Measurements from ENCODE around the gene GPRC5B. TPM values are rescaled to one million over a fixed set of nuclear protein-coding genes. Genes with fewer than 3 reads are reported as not detected.

GPRC5B gene
- total RNA-seq, 1 experiment from 2014 or later: 0.36 TPM

DNA sequence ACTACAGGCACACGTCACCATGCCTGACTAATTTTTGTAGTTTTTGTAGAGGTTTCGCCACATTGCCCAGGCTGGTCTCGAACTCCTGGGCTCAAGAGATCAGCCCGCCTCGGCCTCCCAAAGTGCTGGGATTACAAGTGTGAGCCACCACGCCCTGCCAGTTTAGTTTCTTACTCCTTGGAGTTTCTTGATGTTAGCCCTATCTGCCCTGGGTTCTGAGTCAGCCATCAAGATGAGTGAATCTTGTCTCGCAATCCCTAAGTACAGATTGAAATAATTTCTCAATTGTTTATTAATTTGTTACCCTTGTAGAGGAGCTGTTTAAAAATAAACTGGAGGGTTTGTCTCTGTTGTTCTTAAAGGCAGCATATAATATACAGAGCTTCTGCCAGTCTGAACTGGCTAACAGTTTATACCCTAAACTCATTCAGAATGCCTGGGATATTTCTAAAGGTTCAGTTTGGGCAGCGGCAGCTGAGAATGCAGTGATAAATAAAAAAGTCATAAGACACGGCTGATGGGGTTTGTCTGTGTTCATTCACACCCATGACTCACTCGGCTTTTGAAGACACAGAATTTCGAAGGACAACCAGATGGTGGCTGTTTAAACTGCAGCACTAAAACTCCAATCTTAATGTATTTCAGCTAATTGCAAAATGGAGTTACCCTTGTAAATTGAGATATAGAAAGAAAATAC, 39.6 kb downstream of the GPRC5B start:
- DNase-seq (ENCODE audit: low spot score): no peak

DNA sequence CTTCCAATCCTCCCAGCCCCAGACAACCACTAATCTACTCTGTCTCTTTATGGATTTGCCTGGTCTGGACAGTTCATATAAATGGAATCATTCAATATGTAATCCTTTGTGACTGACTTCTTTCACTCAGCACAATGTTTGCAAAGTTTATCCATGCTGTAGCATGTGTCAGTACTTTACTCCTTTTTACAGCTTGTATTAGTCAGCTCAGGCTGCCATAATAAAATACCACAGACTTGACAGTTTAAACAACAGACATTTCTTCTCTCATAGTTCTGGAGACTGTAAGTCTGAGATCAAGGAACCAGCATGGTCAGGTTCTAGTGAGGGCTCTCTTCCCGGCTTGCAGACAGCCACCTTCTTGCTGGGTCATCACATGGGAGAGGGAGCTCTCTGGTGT, 41.3 kb downstream of the GPRC5B start:
- no peak for DNase-seq (ENCODE audit: low spot score)

DNA sequence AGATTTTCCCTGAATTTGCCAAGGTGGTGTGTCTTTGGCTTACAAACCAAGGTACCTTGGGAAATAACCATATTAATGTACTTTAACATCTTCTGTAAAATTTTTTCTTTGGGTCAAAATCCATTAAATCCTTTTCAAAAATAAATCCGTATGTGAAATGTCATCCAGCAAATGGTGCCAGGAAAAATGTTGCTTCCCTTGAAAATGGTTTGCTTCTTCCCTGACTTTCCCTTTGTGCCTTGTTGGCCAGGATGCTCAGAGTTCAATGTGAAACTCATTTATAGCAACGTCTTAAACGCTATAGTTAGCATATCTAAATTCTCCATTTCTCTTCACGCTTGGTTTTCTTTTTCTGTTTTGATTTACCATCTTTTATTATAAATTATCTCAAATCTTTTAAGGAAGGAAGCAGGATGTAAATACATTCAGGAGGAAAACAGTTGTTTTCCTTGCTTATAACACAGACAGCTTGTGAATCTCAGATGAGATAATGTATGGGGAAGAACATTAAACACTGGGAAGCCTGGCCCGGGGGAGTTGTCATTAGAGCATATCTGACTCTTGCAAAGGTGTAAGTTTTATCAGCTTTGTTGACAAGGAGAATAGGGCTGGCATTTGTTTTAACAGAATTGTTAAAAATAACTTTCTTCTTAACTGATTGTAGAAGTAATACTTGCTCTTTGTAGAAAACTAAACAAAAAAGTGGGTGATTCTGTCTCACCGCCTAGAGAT, 42.1 kb downstream of the GPRC5B start:
- DNase-seq (ENCODE audit: low spot score): no peak

DNA sequence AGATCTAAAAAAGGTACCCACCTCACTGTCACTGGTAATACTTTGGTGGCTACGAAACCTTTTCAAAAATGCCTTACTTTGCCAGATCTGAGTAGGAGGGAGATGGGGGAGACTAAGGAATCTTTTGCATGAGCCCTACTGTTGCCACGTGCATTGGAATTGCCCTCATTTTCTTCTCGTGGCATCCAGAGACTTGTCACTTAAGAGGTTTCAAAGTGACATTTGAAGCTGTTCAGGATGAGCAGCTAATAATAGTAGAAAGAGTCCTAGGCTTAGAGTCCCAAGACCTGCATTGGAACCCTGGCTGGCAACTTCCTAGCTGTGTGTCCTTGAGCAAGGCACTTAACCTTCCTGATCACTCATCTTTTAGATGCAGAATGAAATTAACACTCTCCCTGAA, 43.5 kb downstream of the GPRC5B start:
- DNase-seq (ENCODE audit: low spot score): no peak

DNA sequence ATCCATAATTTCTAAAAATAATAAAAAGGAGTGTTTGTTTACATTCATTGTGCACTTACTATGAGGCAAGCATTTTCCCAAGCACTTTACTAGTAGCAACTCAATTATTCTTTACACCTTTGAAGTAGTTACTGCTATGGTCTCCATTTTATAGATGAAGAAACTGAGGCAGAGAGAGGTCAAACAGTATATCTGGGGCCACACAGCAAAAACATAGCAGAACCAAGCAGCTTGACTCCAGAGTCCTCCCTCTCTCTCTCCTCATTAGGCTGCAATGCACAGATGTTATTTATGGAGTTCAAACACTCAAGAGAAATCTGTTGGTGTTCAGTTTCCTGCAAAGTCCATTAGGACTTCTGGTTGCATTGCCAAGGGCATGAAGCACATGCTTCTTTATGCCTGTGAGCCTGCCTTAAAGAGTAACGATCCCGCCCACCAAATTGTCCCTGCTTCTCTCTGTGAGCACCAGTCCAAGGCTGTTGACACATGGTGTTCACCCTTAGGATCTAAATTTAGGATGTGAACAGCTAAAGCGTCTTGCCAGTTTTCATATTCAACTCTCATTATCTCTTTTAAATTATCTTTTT, 44.0 kb downstream of the GPRC5B start:
- no peak for DNase-seq (ENCODE audit: low spot score)

DNA sequence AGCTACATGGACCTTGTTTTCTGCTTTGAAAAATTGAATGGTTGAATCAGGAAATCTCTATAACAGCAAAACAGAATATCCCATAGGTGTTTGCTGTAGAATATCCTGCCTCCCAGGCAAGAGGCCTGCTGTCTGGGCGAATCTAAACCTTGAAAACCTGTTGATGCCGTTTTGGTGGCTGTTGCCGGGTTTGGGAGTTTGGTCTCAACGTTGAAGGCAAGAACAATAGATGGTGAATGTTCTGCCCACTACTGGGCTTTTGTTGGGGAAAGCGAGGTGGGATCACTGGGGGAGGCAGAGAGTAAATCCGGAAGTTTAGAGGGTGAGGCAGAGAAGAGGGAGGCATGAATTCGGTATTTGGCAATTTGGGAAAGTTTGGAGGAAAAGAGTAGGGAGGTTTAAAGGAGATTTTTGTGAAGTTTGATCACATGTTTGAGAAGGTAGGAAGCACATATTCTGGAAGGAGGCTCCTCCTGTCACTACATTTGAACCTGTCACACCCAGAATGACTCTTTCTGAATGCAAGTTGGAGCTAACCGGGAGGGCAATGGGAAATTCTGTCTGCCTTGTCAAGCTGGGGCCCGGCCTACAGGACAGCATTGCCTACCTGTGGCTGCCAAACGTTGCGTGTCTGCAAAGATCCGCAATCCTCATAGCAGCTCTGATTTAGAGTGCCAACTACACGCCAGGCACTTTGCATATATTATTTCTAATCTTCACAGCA, 46.5 kb downstream of the GPRC5B start:
- no peak for DNase-seq (ENCODE audit: low spot score)

DNA sequence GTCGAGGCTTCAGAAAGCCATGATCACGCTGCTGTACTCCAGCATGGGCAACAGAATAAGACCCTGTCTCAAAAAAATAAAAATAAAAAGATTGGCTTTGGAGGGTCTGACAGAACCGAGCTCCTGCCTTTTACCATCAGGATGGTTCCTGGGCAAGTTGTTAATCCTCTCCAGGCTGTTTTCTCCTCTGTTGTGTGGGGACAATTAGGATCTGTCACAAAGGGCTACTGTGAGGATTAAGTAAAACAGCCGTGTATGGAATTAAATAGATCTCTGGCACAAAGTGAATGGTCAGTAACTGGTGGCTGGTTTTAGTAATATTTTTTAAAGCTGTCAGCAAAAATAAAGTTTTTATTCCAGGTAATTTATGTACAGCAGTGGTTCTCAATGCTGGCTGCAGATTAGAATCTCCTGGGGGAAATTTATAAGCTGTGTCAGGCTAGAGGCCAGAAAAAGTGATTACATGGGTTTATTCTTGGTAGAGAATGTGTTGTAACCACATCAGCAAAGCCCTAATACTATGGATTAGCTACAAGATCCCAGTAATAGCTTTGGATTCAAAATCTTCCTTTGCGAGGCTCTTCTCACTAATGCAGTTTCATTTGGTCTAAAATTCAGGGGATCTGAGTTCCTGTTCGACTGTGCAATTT, 47.2 kb downstream of the GPRC5B start:
- DNase-seq (ENCODE audit: low spot score): no peak

DNA sequence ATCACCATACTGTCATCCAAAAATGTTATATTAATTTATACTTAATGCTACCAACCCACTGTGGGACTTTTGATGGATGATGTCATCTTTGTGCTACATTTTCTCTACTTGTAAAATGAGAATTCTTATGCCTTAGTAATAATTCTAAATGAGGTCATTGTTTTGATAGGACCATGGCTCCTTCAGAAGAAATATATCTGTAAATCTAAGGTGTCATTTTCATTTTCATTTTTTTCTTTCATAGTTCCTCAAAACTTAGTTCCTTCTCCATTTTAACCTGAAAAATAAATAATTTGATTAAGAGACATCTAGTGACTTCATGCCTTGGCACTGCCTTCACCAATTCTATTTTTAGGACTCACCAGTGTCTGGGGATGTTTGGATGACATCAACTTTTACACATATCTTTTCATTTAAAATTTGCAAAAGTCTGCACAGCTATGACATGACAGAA, 48.7 kb downstream of the GPRC5B start:
- DNase-seq (ENCODE audit: low spot score): no peak

DNA sequence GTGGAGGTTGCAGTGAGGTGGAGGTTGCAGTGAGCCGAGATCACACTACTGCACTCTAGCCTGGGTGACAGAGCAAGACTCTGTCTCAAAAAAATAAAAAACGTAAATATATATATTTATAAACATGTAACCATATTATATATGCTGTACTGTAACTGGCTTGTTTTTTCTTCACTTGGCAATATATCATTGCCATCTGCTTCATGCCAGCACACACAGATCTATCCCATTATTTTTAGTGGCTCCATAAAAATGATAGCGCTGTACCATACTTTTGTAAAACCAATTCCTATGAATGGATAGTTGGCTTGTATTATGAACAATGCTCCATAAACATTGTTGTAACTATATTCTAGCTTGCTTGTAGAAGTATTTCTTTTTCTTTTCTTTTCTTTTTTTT, 49.5 kb downstream of the GPRC5B start:
- DNase-seq (ENCODE audit: low spot score): no peak

DNA sequence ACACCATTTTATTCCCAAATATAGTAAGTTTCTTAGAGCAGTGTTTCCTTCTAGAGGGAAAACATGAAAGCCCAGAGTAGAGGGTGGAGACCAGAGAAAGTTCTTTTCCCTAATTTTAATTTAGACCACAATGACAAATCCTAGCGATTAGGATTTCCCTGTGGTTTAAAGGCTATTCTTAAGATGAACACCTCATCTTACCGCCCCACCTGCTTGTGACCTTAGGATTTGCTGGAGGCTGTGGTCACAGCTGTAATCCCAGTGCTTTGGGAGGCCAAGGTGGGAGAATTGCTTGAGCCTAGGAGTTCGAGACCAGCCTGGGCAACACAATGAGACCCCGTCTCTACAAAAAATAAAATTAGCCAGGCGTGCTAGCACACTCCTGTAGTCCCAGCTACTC, 51.1 kb downstream of the GPRC5B start:
- DNase-seq (ENCODE audit: low spot score): no peak

DNA sequence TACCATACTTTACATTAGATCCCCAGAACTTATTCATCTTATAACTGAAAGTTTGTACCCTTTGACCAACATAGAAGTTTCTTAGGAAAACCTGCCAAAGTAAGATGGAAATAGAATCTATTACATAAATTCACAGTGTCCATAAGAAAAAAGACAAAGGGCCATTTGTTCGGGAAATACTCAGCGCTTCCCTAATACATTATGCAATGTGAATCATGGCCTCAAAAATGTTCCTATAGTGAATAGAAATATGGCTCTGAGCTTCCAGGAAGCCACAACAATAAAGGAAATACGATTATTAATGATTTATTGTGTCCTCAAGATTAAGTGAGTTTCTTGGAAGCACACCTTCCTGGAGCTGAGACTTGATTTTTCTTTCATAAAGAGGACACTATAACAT, 51.5 kb downstream of the GPRC5B start:
- peak; percentile 59 for DNase-seq (ENCODE audit: low spot score)

DNA sequence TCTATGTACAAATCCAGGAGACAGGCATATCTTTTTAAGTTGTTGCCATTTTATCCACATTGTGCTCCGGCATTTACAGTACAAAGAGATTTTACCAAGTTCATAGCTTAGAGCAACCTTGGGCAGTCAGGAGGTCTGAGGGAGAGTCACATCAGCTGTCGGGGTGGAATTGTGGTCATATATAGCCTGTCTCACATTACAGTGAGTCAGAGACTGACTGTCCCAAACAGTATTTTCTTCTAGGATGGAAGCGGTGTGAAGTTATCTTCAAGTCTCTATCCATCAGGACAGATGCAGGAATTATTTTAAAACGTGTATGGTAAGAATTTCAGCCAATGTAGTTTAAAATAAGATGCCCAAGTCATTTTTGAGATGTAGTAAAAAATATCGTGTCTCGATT, 53.0 kb downstream of the GPRC5B start:
- no peak for DNase-seq (ENCODE audit: low spot score)

DNA sequence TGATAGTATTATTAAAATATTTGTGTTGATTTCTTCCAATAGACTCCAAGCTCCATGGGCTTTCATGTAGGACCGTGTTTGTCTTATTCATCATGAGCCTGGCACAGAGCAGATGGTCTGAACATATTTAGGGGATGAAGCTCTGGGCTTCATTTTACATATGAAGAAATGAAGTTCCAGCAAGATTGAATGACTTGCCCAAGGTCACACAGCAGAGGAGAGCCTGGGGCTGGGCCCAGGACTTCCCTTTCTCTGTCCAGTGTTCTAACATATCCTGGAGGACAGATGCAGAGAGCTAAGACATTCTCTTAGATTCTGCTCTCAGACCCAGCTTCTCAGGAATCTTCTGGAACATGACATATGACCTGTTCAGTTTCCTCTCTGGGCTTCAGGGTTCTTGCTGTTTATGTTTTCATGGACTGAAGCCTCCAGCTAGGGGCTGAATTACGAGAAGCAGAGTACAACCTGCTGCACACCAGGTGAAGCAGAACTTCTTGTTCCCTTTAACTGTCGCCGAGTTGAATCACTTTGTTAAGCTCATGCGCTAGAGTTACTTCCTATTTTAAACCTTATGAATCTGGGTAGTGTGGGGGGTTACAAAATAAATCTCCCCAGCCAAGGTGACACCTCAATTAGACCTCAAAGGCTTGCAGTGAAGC, 53.6 kb downstream of the GPRC5B start:
- DNase-seq (ENCODE audit: low spot score): no peak

DNA sequence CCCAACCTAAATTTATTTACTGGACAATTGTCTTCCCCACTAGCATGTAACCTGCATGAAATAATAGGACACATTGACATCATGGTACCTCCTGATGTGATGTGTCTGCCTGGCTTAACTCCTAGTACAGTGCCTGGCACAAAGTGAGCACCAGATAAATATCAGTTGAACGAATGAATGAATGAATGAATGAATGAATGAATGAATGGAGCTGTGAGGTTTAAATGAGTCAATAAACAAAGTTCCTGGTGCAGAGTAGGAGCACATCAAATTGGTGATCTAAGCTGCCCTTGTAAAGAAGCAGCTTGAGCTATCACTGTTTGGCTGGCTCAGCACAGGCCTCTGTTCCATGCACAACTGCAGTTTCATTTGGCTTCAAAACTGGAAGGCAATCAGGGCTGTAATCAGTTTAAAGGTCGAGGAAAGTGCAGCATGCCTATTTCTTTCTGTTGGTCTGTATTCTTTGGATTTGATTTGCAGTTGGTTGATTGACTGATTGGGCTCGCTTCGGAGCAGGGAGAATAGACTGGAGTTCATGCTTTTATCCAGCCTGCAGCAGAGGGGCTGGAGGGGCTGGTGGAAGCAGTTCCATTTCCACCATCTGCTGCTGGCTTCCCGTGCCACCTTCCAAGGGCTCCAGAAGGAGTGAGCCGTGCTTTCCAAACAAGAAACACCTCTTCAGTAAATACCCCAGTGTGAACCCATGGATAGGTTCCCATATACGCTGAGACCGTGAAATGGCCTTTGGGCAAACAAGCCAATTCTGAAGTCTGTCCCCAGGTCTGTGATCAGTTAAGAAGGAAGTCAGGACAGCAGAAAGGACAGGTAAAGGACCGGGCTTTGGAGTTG, 54.6 kb downstream of the GPRC5B start:
- no peak for DNase-seq (ENCODE audit: low spot score)

DNA sequence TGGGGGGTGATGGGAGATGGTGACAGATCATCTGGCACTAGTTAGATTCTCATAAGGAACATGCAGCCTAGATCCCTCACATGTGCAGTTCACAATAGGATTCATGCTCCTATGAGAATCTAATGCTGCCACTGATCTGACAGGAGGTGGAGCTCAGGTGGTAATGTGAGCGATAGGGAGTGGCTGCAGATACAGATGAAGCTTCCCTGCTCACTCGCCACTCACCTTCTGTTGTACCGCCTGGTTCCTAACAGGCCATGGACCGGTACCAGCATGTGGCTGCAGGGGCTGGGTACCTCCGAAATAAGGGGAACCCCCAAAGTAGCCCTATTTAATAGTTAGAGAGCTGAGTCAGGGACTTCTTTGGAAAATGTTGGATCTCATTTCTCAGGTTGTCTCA, 60.4 kb downstream of the GPRC5B start:
- no peak for DNase-seq (ENCODE audit: low spot score)

DNA sequence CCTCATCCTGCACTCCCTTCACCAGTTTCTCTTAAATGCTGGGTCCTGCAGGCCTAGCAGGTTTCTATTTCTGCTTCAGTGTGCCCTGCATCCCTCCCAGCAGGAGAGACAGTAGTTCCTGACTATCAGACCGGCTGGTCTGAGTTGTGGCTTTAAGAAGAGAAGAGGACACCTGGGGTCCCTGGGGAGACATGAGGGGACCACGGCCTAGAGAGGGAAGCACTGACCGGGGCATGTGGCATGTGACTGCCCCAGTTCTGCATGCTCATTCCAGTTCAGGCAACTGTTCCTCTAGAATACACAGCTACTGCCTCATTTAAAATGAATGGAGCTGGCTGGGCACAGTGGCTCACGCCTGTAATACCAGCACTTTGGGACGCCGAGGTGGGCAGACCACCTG, 61.3 kb downstream of the GPRC5B start:
- no peak for DNase-seq (ENCODE audit: low spot score)

DNA sequence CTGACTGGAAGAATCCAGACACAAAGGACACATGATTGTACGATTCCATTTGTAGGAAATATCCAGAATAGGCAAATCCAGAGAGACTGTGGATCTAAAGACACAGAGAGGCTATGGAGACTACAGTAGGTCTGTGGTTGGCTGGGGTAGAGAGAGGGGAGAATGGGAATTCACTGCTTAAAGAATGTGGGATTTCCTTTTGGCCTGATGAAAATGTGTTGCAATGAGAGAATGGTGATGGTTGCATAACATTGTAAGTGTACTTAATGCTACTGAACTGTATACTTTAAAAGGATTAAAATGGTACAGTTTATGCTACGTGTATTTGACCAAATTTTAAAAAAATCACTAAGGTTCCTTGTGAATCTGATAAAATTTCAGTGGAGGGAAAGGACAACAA, 62.1 kb downstream of the GPRC5B start:
- no peak for DNase-seq (ENCODE audit: low spot score)

DNA sequence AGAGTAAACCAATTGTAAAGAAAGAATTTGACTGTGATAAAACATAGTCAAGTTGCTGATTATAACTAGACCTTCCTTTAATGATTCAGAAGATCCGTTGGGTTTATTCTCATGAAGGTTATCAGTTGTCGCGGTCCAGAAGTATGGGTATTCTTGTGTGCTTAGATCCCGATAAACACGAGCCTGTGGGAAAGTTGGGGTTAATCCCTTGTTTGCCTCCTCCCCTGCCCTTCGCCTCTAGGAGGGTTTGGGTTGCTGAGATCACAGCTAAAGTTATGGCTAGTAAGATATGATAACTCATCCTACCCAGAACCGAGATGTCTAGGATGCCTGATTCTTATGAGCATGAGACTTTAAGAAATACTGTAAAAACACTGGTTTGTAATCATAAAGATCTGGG, 66.8 kb downstream of the GPRC5B start:
- no peak for DNase-seq (ENCODE audit: low spot score)

DNA sequence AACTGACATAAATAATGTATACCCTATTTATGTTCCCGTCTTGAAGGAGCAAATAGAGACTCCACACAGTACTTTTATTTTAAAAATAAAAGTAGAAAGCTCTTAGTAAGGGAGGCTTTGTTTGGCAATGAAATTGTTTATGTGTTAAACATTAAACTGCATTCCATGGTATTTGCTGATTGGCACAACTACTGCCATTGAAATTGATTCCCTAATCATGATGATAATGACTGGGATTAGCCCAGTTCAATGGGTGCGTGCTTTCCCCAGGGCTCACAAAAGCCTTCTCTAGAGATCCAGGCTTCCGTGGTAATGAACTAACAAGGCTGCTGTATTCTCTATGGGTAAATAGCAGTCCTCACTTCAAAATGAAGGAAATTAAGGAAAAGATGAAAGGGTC, 67.5 kb downstream of the GPRC5B start:
- no peak for DNase-seq (ENCODE audit: low spot score)

DNA sequence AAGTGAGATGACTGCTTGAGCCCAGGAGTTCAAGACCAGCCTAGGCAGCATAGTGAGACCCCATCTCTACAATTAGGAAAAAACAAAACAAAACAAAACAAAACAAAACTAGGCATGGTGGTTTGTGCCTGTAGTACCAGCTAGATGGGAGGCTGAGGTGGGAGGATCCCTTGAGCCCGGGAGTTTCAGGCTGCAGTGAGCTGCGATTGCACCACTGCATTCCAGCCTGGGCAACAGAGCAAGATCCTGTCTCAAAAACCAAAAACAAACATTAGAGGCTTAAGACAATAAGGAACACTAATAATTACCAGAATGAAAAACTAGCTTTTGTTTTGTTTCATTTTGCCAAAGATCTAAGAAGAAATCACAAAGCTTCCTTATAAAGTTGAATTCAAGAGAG, 69.2 kb downstream of the GPRC5B start:
- DNase-seq (ENCODE audit: low spot score): no peak
